ENCODE results near the gene C11orf24. TPM values are rescaled to one million over a fixed set of nuclear protein-coding genes. Genes with fewer than 3 reads are reported as not detected.
A peak's percentile ranks its signal among the peaks of the same experiment; 100 is the strongest.
"Not testable (repeated sequence)": the region's sequence is repeated elsewhere in the genome, so short reads cannot be mapped to it uniquely, and the experiment has no call there.

Gene C11orf24
- total RNA-seq, 3 donors from 2014 or later: 46.8 to 49.2 (median 47.3) TPM

DNA sequence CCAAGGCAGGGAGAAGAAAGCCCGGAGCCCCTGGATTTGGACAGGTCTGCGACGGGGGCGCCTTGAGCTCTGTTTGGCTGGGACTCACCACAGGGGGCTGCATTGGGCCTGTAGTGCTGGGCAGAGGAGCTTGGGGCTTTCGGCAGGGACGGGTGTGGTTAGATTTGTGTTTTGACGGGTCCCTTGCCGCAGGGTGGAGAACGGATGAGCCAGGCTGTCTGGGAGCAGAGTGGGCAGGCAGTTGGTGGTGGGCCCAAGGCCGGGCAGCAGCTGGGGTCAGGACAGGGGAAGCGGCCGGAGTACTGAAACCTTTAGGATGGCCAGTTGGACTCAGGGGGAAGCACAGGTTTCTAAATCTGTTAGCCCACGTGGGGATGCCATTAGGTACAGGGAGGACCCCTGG is 13.4 kb downstream of the C11orf24 start:
- Mint-ChIP-seq H3K4me1 (ENCODE audit: low read depth) (peaks cover 3% of the 10 kb centered on the region), H3K9me3 (no peaks in the 10 kb centered on the region), H3K36me3 (ENCODE audit: insufficient read depth) (peaks cover 5% of the 10 kb centered on the region), H3K4me3 (no peak overlapping the region), H3K27me3 (ENCODE audit: low read depth) (no peaks in the 10 kb centered on the region)
- DNase-seq: no peak
- no peak for ATAC-seq

DNA sequence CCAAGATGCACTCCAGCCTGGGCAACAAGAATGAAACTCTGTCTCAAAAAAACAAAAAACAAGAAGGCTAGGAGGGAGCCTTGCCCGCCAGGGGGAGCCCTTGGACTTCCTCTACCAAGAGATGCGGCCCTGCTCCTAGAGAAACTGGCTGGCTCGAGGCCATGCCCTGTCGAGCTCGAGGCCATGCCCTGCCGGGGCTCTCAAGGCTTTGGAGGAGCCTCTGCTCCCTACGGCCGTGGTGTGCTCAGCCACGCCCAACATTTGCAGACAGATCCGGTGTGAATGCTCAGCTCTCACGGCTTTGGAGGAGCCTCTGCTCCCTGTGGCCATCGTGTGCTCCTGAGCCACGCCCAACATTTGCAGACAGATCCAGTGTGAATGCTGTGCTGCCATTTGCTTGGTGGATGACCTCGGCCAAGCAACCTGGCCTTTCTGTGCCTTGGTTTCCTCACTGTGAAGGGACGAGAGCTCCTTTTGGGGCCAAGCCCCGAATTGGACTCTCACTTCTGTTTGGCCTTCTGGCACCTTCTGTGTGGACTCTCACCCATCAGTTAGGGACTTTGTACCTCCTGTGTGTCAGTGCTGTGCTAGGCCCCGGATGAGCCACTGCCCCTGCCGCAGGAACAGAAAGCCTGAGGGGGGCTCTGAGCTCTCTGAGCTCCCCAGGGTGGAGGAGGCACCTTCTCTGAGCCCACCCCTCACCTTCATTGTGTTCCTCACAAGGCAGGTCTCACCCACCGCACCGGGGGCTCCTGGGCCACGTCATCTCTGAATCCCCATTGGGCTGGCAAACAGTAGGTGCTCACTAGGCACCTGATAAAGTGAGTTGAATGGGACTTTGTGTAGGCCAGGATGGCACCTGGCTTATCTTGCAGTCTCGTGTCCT is 14.1 kb downstream of the C11orf24 start:
- peaks cover 3% of the 10 kb centered on the region for H3K4me1 Mint-ChIP-seq (ENCODE audit: low read depth)
- H3K36me3 Mint-ChIP-seq (ENCODE audit: insufficient read depth): peaks cover 5% of the 10 kb centered on the region
- peak; percentile 96 for DNase-seq
- no peak overlapping the region for H3K4me3 Mint-ChIP-seq
- ATAC-seq: peak; percentile 93 to 94
- no peaks in the 10 kb centered on the region for H3K27me3 Mint-ChIP-seq (ENCODE audit: low read depth)
- no peaks in the 10 kb centered on the region for H3K9me3 Mint-ChIP-seq

DNA sequence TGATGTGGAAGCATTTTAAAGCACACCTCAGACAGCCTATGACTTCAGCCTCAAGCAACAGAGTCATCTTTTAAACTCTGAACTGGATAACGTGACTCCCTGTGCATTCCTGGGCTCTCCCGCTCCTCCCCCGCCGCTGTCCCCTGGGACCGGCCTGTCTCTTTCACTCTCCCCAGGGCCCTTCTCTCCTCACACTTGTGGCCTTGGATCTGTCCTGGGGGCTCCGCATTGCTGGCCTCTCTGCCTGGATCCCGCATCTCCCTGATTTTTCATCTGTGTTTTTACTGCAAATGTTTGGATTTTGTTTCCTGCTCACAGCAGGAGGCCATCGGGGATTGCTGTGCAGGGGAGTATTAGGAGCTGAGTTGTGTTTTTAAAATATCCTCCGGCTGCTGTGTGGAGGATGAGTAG is 15.4 kb downstream of the C11orf24 start:
- Mint-ChIP-seq H3K27me3 (ENCODE audit: low read depth) (no peaks in the 10 kb centered on the region), H3K4me1 (ENCODE audit: low read depth) (peaks cover 3% of the 10 kb centered on the region), H3K36me3 (ENCODE audit: insufficient read depth) (no peaks in the 10 kb centered on the region), H3K9me3 (no peaks in the 10 kb centered on the region), H3K4me3 (no peak overlapping the region)
- no peak for DNase-seq
- ATAC-seq: no peak

DNA sequence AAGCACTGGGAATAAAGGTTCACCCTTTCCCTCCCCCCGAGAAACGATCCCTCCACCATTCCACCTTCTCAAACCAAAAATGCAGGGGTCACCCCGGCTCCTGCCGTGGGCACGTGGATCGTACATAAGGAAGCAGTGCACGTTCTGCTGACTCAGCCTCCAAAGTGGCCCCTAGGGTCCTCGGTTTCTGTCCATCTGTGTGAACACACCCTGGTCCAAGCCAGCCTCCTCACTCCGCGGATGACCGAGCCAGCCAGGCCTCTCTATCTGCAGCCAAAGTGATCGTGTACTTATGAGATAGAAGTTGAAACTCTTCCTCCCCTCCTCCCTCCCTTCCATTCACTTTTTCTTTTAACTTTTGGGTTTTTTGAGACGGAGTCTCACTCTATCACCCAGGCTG is 16.2 kb downstream of the C11orf24 start:
- Mint-ChIP-seq H3K4me1 (ENCODE audit: low read depth) (peaks cover 3% of the 10 kb centered on the region), H3K4me3 (no peak overlapping the region), H3K36me3 (ENCODE audit: insufficient read depth) (no peaks in the 10 kb centered on the region), H3K27me3 (ENCODE audit: low read depth) (no peaks in the 10 kb centered on the region), H3K9me3 (no peaks in the 10 kb centered on the region)
- no peak for ATAC-seq
- no peak for DNase-seq

DNA sequence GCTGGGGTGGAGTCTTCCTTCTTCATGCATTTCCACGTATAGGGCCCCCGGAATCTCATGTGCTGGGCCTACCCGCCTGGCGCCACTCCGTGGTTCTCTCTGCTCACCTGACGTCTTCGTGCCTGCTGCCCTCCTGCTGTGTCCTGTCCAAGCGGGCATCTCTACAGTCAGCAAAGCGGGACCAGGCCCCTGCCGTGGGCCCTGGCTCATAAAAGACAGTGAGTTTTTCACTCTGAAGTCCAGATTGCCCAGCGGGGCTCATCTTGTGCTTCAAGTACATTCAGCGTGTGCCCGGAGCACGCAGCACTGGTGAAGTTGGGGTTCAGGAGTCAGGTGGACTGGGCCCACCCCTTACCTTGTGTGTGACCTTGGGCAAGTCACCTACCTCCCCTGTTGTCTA is 17.4 kb downstream of the C11orf24 start:
- no peak for ATAC-seq
- H3K36me3 Mint-ChIP-seq (ENCODE audit: insufficient read depth): no peaks in the 10 kb centered on the region

DNA sequence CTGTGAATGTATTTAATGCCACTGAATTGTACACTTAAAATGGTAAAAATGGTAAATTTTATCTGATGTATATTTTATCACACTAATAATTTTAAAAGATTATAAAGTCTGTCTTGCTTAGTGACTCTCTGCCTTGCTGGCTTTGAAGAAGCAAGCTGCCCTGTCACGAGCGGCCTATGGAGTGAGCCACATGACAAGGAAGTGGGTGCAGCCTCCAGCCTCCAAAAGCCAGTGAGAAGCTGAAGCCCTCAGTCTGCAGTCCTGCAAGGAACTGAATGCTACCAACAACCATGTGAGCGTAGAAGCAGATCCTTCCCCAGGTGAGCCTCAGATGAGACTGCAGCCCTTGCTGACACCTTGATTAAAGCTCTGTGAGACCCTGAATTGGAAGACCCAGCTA is 20.0 kb downstream of the C11orf24 start:
- Mint-ChIP-seq H3K36me3 (ENCODE audit: insufficient read depth) (no peaks in the 10 kb centered on the region), H3K4me1 (ENCODE audit: low read depth) (no peaks in the 10 kb centered on the region), H3K27me3 (ENCODE audit: low read depth) (peaks cover 1% of the 10 kb centered on the region), H3K4me3 (no peak overlapping the region), H3K9me3 (peaks cover 10% of the 10 kb centered on the region)
- no peak for ATAC-seq
- DNase-seq: no peak

More for the DNA sequence above, 17.4 kb downstream of the C11orf24 start:
- peaks cover 8% of the 10 kb centered on the region for H3K9me3 Mint-ChIP-seq
- DNase-seq: no peak
- H3K4me1 Mint-ChIP-seq (ENCODE audit: low read depth): peaks cover 3% of the 10 kb centered on the region
- no peak overlapping the region for H3K4me3 Mint-ChIP-seq
- peaks cover 1% of the 10 kb centered on the region for H3K27me3 Mint-ChIP-seq (ENCODE audit: low read depth)

DNA sequence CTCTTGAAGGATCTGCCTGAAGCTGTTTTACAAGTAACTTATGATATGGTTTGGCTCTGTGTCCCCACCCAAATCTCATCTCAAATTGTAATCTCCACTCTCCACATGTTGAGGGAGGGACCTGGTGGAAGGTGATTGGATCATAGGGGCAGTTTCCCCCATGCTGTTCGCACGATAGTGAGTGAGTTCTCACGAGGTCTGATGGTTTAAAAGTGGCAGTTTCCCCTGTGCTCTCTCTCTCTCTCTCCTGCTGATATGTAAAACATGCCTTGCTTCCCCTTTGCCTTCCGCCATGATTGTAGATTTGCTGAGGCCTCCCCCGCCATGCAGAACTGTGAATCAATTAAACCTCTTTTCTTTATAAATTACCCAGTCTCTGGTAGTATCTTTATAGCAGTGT is 26.9 kb downstream of the C11orf24 start:
- ATAC-seq; DNase-seq; H3K4me1 Mint-ChIP-seq (ENCODE audit: low read depth); H3K4me3 Mint-ChIP-seq; H3K27me3 Mint-ChIP-seq (ENCODE audit: low read depth); H3K36me3 Mint-ChIP-seq (ENCODE audit: insufficient read depth); H3K9me3 Mint-ChIP-seq: not testable (repeated sequence)

DNA sequence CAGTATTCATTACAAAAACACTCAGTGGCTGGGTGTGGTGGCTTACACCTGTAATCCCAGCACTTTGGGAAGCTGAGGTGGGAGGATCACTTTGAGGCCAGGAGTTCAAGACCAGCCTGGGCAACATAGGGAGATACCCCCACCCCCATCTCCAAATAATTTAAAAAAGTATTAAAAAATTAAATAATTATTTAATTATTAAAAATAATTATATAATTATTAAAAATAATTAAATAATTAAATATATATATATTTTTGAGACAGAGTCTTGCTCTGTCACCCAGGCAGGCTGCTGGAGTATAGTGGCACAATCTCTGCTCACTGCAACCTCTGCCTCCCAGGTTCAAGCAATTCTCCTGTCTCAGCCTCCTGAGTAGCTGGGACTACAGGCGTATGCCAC is 27.9 kb downstream of the C11orf24 start:
- ATAC-seq; DNase-seq; H3K9me3 Mint-ChIP-seq; H3K36me3 Mint-ChIP-seq (ENCODE audit: insufficient read depth); H3K4me1 Mint-ChIP-seq (ENCODE audit: low read depth); H3K4me3 Mint-ChIP-seq; H3K27me3 Mint-ChIP-seq (ENCODE audit: low read depth): not testable (repeated sequence)

DNA sequence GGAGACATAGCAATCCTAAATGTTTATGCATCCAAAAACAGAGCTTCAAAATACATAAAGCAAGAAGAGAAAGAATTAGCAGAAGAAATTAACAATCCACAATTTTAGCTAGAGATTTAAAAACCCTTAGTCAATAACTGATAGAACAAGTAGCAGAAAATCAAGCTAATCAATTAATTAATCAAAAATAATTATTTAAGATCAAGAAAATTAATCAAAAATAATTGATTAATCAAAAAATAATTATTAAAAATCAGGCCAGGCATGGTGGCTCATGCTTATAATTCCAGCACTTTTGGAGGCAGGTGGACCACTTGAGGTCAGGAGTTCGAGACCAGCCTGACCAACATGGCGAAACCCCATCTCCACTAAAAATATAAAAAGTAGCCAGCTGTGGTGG is 29.2 kb downstream of the C11orf24 start:
- H3K36me3 Mint-ChIP-seq (ENCODE audit: insufficient read depth): no peaks in the 10 kb centered on the region
- ATAC-seq (no peak), DNase-seq (no peak)
- no peaks in the 10 kb centered on the region for H3K9me3 Mint-ChIP-seq
- peaks cover 4% of the 10 kb centered on the region for H3K27me3 Mint-ChIP-seq (ENCODE audit: low read depth)
- no peaks in the 10 kb centered on the region for H3K4me1 Mint-ChIP-seq (ENCODE audit: low read depth)
- no peak overlapping the region for H3K4me3 Mint-ChIP-seq

DNA sequence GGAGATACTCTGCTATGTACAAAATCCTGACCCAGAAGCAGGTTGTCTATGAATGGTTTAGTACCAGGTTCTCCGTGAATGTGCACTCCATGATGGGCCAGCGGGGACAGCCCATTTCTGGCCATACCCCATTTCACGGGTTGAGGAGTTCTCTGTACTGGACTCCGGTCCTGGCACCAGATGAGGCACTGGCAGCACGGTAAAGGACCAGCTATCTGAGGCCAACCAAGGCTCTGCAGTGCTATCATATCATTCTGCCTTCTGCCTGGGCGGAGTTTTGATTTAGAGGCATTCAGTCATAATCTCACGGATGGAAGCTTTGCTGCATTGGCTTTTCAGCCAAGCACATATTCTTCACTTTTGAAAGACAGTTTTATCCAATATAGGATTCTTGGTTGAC is 40.2 kb downstream of the C11orf24 start:
- Mint-ChIP-seq H3K27me3 (ENCODE audit: low read depth) (peaks cover 7% of the 10 kb centered on the region), H3K4me1 (ENCODE audit: low read depth) (no peaks in the 10 kb centered on the region), H3K36me3 (ENCODE audit: insufficient read depth) (no peaks in the 10 kb centered on the region), H3K9me3 (peaks cover 7% of the 10 kb centered on the region), H3K4me3 (no peak overlapping the region)
- ATAC-seq: no peak
- DNase-seq: no peak

DNA sequence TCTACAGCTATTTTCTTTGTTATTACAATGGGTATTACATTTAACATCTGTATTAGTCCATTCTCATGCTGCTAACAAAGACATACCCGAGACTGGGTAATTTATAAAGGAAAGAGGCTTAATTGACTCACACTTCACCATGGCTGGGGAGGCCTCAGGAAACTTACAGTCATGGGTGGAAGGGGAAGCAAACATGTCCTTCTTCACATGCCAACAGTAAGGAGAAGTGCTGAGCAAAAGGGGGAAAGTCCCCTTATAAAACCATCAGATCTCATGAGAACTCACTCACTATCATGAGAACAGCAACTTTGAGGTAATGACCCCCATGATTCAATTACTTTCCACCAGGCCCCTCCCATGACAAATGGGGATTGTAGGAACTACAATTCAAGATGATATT is 42.2 kb downstream of the C11orf24 start:
- Mint-ChIP-seq H3K27me3 (ENCODE audit: low read depth) (peaks cover 8% of the 10 kb centered on the region), H3K4me1 (ENCODE audit: low read depth) (no peaks in the 10 kb centered on the region), H3K4me3 (no peak overlapping the region), H3K36me3 (ENCODE audit: insufficient read depth) (no peaks in the 10 kb centered on the region), H3K9me3 (peaks cover 7% of the 10 kb centered on the region)
- no peak for DNase-seq
- ATAC-seq: no peak

DNA sequence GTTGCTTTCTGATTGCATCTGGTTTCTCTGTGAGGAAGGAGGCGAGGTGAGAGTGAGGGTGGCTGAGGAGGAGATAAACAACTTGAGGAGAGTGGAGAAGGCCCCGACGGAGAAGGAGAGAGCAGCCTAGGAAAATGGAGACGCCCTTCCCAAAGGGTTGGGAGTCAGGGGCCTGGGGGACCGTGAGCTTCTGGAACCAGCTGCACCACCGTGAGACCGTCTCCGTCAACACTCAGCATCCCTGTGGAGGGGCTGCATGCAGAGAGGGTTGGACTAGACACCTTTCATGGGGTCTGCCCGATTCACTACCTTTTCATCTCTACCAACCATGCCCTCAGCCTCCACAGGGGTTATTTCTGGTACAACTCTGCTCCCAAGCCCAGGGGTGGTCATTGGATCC is 45.4 kb downstream of the C11orf24 start:
- Mint-ChIP-seq H3K4me3 (no peak overlapping the region), H3K9me3 (peaks cover 7% of the 10 kb centered on the region), H3K27me3 (ENCODE audit: low read depth) (peaks cover 8% of the 10 kb centered on the region), H3K4me1 (ENCODE audit: low read depth) (no peaks in the 10 kb centered on the region), H3K36me3 (ENCODE audit: insufficient read depth) (no peaks in the 10 kb centered on the region)
- ATAC-seq (no peak), DNase-seq (no peak)

DNA sequence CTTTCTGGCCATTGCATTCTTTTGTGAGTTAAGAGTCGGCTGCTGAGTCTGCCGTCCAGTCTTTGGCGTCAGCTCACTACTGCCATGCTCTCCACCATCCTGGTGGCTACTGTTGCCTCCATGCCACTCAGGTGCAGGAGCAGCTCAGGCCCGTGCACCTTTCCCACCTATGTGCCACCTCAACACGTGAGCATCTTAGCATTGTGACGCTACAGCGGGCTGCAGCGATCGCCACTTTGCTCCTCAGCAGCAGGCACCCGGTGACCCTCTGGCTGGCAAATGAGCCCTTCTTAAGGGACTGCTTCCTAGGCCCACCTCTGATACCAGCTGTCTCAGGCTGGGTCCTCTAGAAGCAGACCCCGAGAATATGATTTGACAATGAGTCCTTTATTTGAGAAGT is 47.2 kb downstream of the C11orf24 start:
- H3K36me3 Mint-ChIP-seq (ENCODE audit: insufficient read depth): no peaks in the 10 kb centered on the region
- H3K9me3 Mint-ChIP-seq: peaks cover 7% of the 10 kb centered on the region
- H3K27me3 Mint-ChIP-seq (ENCODE audit: low read depth): peaks cover 9% of the 10 kb centered on the region
- H3K4me1 Mint-ChIP-seq (ENCODE audit: low read depth): peaks cover under 1% of the 10 kb centered on the region
- DNase-seq (no peak), ATAC-seq (no peak)
- H3K4me3 Mint-ChIP-seq: no peak overlapping the region

DNA sequence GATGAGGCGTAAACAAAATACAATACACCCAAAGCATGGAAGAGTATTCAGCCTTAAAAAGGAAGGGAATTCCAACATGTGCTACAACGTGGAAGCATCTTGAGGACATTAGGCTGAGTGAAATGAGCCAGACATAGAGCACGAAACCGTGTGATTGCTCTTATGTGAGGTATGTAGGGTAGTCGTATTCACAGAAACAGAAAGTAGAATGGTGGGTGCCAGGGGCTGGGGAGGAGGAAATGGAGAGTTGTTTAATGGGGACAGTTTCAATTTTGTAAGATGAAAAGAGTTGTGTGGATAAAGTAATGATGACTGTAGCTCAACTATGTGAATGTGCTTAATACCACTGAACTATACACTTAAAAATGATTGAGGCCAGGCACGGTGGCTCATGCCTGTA is 48.5 kb downstream of the C11orf24 start:
- Mint-ChIP-seq H3K9me3 (no peaks in the 10 kb centered on the region), H3K27me3 (ENCODE audit: low read depth) (peaks cover 9% of the 10 kb centered on the region), H3K4me3 (no peak overlapping the region), H3K4me1 (ENCODE audit: low read depth) (peaks cover 2% of the 10 kb centered on the region), H3K36me3 (ENCODE audit: insufficient read depth) (no peaks in the 10 kb centered on the region)
- DNase-seq: no peak
- ATAC-seq: no peak

DNA sequence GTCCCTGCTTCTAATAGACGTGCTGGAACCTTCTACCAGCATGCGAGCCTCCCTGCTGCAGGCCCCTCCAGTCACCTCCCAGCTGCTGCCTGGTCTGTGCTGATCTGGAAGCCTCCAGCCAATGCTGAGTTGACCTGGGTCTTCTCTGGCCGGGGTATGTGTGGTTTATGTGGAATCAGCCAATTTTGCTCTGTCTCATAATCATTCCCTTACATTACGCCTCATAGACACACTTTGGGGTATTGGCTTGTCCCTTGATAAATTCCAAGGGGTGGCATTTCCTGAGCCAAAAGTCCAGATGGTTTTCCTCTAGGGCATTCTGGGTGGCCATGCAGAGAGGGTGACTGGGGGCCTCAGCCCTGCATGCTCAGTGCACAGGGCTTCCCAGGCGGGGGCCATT is 50.4 kb downstream of the C11orf24 start:
- Mint-ChIP-seq H3K4me3 (no peak overlapping the region), H3K27me3 (ENCODE audit: low read depth) (peaks cover 9% of the 10 kb centered on the region), H3K36me3 (ENCODE audit: insufficient read depth) (no peaks in the 10 kb centered on the region), H3K9me3 (no peaks in the 10 kb centered on the region), H3K4me1 (ENCODE audit: low read depth) (peaks cover 2% of the 10 kb centered on the region)
- ATAC-seq (no peak), DNase-seq (no peak)
